ENCODE measurements around the gene RRP1B.
"Not testable (repeated sequence)": the region's sequence is repeated elsewhere in the genome, so short reads cannot be mapped to it uniquely, and the experiment has no call there.

The RRP1B gene

GRCh38 chr21:43697758-43698643, 38.6 kb downstream of the RRP1B start:
- TF ChIP-seq CTCF (conservative IDR thresholded peaks at IDR 0.05) = no peak
- no peak overlapping the region for H3K27ac ChIP-seq

- H3K27ac ChIP-seq = not testable (repeated sequence)
Observed at GRCh38 chr21:43699492-43699777, 40.1 kb downstream of the RRP1B start.

- no peak for TF ChIP-seq CTCF (conservative IDR thresholded peaks at IDR 0.05)
- no peak overlapping the region for H3K27ac ChIP-seq
Observed at GRCh38 chr21:43699933-43700599, 40.7 kb downstream of the RRP1B start.

GRCh38 chr21:43701936-43702784, 42.8 kb downstream of the RRP1B start:
- TF ChIP-seq CTCF (conservative IDR thresholded peaks at IDR 0.05) = no peak
- H3K27ac ChIP-seq = no peak overlapping the region

- no peak overlapping the region for H3K27ac ChIP-seq
- TF ChIP-seq CTCF (conservative IDR thresholded peaks at IDR 0.05) = no peak
Observed at GRCh38 chr21:43702785-43703034, 43.4 kb downstream of the RRP1B start.

GRCh38 chr21:43703035-43703880, 43.9 kb downstream of the RRP1B start:
- H3K27ac ChIP-seq = no peak overlapping the region
- TF ChIP-seq CTCF (conservative IDR thresholded peaks at IDR 0.05) = no peak

GRCh38 chr21:43707462-43707861, 48.1 kb downstream of the RRP1B start:
- H3K27ac ChIP-seq = no peak overlapping the region
- no peak for TF ChIP-seq CTCF (conservative IDR thresholded peaks at IDR 0.05)
